NT2/D1 (cell line): ENCODE results near the gene MAD1L1.

ENCODE experiments used
- DNase-seq: peaks from one replicate; pipeline ENCODE4 v3.0.0-alpha.2; 2011; ENCODE audit warnings: low read depth, low spot score
- H3K27me3 ChIP-seq: 2 replicates; pipeline ENCODE4 v1.6.0; 2011; ENCODE audit warnings: mild to moderate bottlenecking; ENCODE audit not compliant: insufficient read length, insufficient read depth
- H3K36me3 ChIP-seq: 2 replicates; pipeline ENCODE4 v1.6.1; 2011; ENCODE audit warnings: mild to moderate bottlenecking, low read length, mixed read lengths; ENCODE audit not compliant: insufficient read depth, insufficient read length
- H3K4me1 ChIP-seq: 2 replicates; pipeline ENCODE4 v1.5.1; 2011; ENCODE audit not compliant: insufficient read depth, insufficient read length
- H3K4me3 ChIP-seq: 2 replicates; pipeline ENCODE4 v1.5.1; 2011; ENCODE audit warnings: low read depth; ENCODE audit not compliant: insufficient read length
- H3K9ac ChIP-seq: 2 replicates; pipeline ENCODE4 v1.6.0; 2011; ENCODE audit warnings: low read depth; ENCODE audit not compliant: insufficient read length
- H3K9me3 ChIP-seq: 2 replicates; pipeline ENCODE4 v1.5.1; 2011; ENCODE audit warnings: mild to moderate bottlenecking, low read length; ENCODE audit not compliant: insufficient read depth
- SUZ12 ChIP-seq: IDR thresholded peaks from 2 replicates; pipeline ENCODE4 v1.6.1; 2011; ENCODE audit not compliant: insufficient read length, insufficient read depth; ENCODE audit errors: extremely low read depth
- YY1 ChIP-seq: IDR thresholded peaks from 2 replicates; pipeline ENCODE4 v1.6.1; 2011; ENCODE audit not compliant: insufficient read length, insufficient read depth
- ZNF274 ChIP-seq: IDR thresholded peaks from 2 replicates; pipeline ENCODE4 v1.6.1; 2011; ENCODE audit warnings: mild to moderate bottlenecking, low read depth, low read length

The MAD1L1 gene

GRCh38 chr7:2227699-2228098 is 5.0 kb downstream of the MAD1L1 start:
- TF ChIP-seq SUZ12 = no peak
- TF ChIP-seq ZNF274 = no peak
- TF ChIP-seq YY1 = no peak
- H3K27me3 ChIP-seq = no peaks in the 10 kb centered on the region
- H3K36me3 ChIP-seq = peaks cover 80% of the 10 kb centered on the region
- H3K9me3 ChIP-seq = no peaks in the 10 kb centered on the region
- H3K9ac ChIP-seq = peak overlapping the region; percentile 23
- peaks cover 3% of the 10 kb centered on the region for H3K4me1 ChIP-seq
- no peak overlapping the region for H3K4me3 ChIP-seq
- no peak for DNase-seq

GRCh38 chr7:2225830-2226229 is 6.9 kb downstream of the MAD1L1 start:
- Histone ChIP-seq H3K9me3 (no peaks in the 10 kb centered on the region), H3K36me3 (peaks cover 98% of the 10 kb centered on the region), H3K4me3 (no peak overlapping the region), H3K9ac (no peak overlapping the region), H3K27me3 (no peaks in the 10 kb centered on the region), H3K4me1 (peaks cover 3% of the 10 kb centered on the region)
- no peak for DNase-seq
- TF ChIP-seq YY1 (no peak), ZNF274 (no peak), SUZ12 (no peak)

GRCh38 chr7:2225336-2225735 is 7.4 kb downstream of the MAD1L1 start:
- TF ChIP-seq SUZ12 = no peak
- TF ChIP-seq YY1 = no peak
- no peak for TF ChIP-seq ZNF274
- Histone ChIP-seq H3K9ac (no peak overlapping the region), H3K36me3 (peaks cover 98% of the 10 kb centered on the region), H3K4me1 (peaks cover 3% of the 10 kb centered on the region), H3K27me3 (no peaks in the 10 kb centered on the region), H3K4me3 (no peak overlapping the region), H3K9me3 (no peaks in the 10 kb centered on the region)
- no peak for DNase-seq

- no peak for DNase-seq
- Histone ChIP-seq H3K4me1 (peaks cover 2% of the 10 kb centered on the region), H3K9ac (no peak overlapping the region), H3K27me3 (no peaks in the 10 kb centered on the region), H3K4me3 (no peak overlapping the region), H3K9me3 (no peaks in the 10 kb centered on the region), H3K36me3 (peaks cover 98% of the 10 kb centered on the region)
- TF ChIP-seq ZNF274 = no peak
- TF ChIP-seq SUZ12 = no peak
- no peak for TF ChIP-seq YY1
Observed at GRCh38 chr7:2224934-2225333, 7.8 kb downstream of the MAD1L1 start.

- Histone ChIP-seq H3K36me3 (peaks cover 98% of the 10 kb centered on the region), H3K27me3 (no peaks in the 10 kb centered on the region), H3K4me1 (no peaks in the 10 kb centered on the region), H3K9ac (no peak overlapping the region), H3K4me3 (no peak overlapping the region), H3K9me3 (no peaks in the 10 kb centered on the region)
- no peak for TF ChIP-seq YY1
- TF ChIP-seq SUZ12 = no peak
- no peak for TF ChIP-seq ZNF274
- no peak for DNase-seq
Observed at GRCh38 chr7:2224491-2224928, 8.2 kb downstream of the MAD1L1 start.

- Histone ChIP-seq H3K4me3 (no peak overlapping the region), H3K4me1 (no peaks in the 10 kb centered on the region), H3K36me3 (peaks cover 98% of the 10 kb centered on the region), H3K9me3 (no peaks in the 10 kb centered on the region), H3K27me3 (no peaks in the 10 kb centered on the region), H3K9ac (no peak overlapping the region)
- TF ChIP-seq YY1 (no peak), ZNF274 (no peak), SUZ12 (no peak)
- DNase-seq = no peak
Observed at GRCh38 chr7:2223321-2223720, 9.4 kb downstream of the MAD1L1 start.

- no peak for DNase-seq
- TF ChIP-seq YY1 = no peak
- TF ChIP-seq ZNF274 = no peak
- no peak for TF ChIP-seq SUZ12
- no peak overlapping the region for H3K9ac ChIP-seq
- no peaks in the 10 kb centered on the region for H3K9me3 ChIP-seq
- peaks cover 98% of the 10 kb centered on the region for H3K36me3 ChIP-seq
- H3K27me3 ChIP-seq = no peaks in the 10 kb centered on the region
- no peaks in the 10 kb centered on the region for H3K4me1 ChIP-seq
- H3K4me3 ChIP-seq = no peak overlapping the region
Observed at GRCh38 chr7:2222516-2222915, 10.2 kb downstream of the MAD1L1 start.

GRCh38 chr7:2220954-2221353 is 11.8 kb downstream of the MAD1L1 start:
- no peak for DNase-seq
- H3K9me3 ChIP-seq = no peaks in the 10 kb centered on the region
- H3K27me3 ChIP-seq = no peaks in the 10 kb centered on the region
- TF ChIP-seq ZNF274 (no peak), SUZ12 (no peak), YY1 (no peak)
- H3K4me3 ChIP-seq = no peak overlapping the region
- no peak overlapping the region for H3K9ac ChIP-seq
- H3K4me1 ChIP-seq = no peaks in the 10 kb centered on the region
- H3K36me3 ChIP-seq = peaks cover 98% of the 10 kb centered on the region
